NCI-H128 (cell line): ENCODE measurements around the gene GJA9.
"Not testable (repeated sequence)": the region's sequence is repeated elsewhere in the genome, so short reads cannot be mapped to it uniquely, and the experiment has no call there.

Experiments used
- DNase-seq: peaks from one replicate; lab custom pipeline; 2025; ENCODE audit not compliant: unreplicated experiment; lab: John Stamatoyannopoulos, UW

GJA9 gene

GRCh38 chr1:38881487-38881886 lies at the start of gene GJA9:
Gene GJA9, minus strand, starts transcription at chr1:38881587. Its CDS starts 5,489 bp downstream, at chr1:38876098.
- DNase-seq, result no peak

- DNase-seq, result no peak
Measured at GRCh38 chr1:38929476-38929875, 48.1 kb upstream of the GJA9 start.

DNA sequence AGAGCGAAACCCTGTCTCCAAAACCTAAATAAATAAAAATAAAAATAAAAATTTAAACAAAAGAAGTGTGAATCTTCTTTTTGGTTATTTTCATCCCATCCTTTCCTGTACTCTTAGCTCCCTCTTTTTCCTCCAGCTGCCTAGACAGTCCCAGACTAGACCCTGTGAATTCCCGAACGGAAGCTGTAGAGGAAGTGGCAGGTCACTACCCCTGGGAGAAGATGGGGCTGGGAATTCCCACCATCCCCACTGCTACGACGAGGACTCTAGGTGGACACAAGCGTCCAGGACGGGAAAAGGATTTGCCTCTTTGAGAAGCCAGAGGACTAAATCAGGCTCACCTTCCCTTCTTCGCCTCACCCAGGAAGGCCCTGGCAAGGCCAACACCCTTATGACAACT lies 47.7 kb upstream of the GJA9 start:
- no peak for DNase-seq

GRCh38 chr1:38926091-38926490 lies 44.7 kb upstream of the GJA9 start:
- DNase-seq, result no peak

GRCh38 chr1:38925391-38925790 lies 44.0 kb upstream of the GJA9 start:
- DNase-seq, result no peak

GRCh38 chr1:38923607-38924006 lies 42.2 kb upstream of the GJA9 start:
- DNase-seq, result no peak

GRCh38 chr1:38919130-38919529 lies 37.7 kb upstream of the GJA9 start:
- DNase-seq, result no peak

- no peak for DNase-seq
Measured at GRCh38 chr1:38918568-38918967, 37.2 kb upstream of the GJA9 start.

- no peak for DNase-seq
Measured at GRCh38 chr1:38917772-38918171, 36.4 kb upstream of the GJA9 start.

DNA sequence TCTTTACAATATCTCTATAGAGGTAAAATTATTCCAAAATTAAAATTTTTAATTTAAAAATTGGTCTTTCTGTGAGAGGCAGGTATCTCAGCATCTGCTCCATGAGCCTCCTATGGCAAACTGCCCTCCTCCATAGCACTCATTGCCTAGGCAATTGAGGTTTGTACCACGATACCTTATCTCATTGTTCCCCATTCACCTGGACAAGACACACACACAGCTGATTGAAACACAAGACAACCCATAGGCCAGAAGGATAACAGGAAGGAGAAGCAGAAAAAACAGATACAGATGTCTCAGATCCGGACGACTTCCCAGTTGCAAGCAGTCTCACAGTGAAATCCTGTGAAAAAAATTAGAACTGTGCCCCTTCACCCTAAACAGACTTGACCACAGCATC lies 36.0 kb upstream of the GJA9 start:
- no peak for DNase-seq

- DNase-seq, result no peak
Measured at GRCh38 chr1:38915352-38915948, 34.1 kb upstream of the GJA9 start.

DNA sequence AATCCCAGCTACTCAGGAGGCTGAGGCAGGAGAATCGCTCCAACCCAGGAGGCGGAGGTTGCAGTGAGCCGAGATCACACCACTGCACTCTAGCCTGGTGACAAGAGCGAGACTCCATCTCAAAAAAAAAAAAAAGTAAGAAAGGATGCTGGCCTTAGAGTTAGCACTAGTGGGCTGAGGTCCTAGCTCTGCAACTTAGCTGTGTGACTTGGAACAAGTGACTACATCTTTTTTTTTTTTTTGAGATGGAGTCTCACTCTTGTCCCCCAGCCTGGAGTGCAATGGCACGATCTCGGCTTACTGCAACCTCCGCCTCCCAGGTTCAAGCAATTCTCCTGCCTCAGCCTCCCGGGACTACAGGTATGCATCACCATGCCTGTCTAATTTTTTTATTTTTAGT lies 33.5 kb upstream of the GJA9 start:
- DNase-seq, result not testable (repeated sequence)

GRCh38 chr1:38908821-38909220 lies 27.4 kb upstream of the GJA9 start:
- DNase-seq, result no peak

- no peak for DNase-seq
Measured at GRCh38 chr1:38905985-38906384, 24.6 kb upstream of the GJA9 start.

DNA sequence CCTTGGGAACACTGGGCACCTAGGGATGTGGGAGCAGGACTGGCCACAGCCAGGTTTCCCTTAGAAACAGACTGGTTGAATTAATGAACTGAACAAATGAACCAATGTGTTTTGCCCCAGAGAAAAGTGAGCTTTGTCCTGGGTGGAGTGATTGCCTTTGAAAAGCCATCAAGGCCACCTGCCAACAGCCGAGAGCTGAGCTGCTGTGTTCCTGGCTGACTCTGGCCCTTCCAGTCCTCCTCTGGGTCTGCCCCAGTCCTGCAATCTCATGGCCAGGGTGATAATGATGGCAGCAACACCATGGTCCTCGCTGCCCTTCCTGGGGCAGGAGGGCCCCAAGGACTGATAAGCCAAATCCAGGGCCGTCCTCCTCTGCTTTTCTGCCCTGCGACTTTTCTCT lies 18.2 kb upstream of the GJA9 start:
- DNase-seq, result no peak

DNA sequence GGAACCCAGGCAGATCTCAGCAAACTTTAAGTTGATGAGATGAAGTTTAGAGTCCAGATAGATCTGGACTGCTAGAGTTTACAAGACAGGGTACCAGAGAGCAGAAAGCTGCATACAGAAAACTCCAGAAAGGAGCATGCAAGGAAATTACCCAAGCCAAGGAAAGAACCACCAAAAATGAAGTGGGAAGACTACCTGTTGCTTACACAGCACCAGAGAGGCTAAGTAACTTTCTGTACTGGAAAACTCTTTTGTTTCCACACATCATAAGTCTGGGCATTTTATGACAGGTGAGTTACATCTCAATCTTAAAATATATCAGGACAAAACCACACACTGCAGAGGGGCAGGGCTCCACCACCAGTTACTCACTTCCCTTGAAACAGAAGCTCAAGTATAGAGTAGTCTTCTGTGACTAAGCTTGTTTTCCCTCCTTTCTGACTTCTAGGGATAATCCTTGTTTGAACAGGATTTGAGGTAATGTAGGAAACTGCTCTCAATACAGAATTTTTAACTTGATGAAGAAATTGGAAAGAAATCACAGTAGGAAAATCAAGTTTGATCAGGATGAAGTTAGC lies 17.4 kb upstream of the GJA9 start:
- DNase-seq, result no peak

- no peak for DNase-seq
Measured at GRCh38 chr1:38896169-38896568, 14.8 kb upstream of the GJA9 start.

GRCh38 chr1:38892976-38893375 lies 11.6 kb upstream of the GJA9 start:
- no peak for DNase-seq

- DNase-seq, result no peak
Measured at GRCh38 chr1:38891753-38892152, 10.4 kb upstream of the GJA9 start.

DNA sequence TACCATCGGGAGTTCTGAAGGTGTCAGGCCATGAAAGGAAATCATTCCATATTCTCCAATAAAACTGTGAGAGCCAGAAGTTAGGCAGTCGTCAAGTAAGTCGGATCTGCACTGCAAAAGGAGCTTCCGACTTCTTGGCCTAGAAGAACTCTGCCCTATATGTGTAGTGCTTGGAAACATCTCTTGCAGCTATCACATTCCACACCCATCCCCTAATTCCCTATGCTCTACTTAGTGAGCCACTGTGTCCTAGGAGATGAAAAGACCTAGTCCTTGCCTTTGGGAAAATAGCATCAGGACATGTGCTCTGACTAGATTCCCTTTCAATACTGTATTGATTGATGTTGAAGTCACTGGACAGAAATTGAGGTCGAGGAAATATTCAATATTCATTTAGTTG lies 8.2 kb upstream of the GJA9 start:
- no peak for DNase-seq

GRCh38 chr1:38888423-38889333 lies 7.3 kb upstream of the GJA9 start:
- no peak for DNase-seq

DNA sequence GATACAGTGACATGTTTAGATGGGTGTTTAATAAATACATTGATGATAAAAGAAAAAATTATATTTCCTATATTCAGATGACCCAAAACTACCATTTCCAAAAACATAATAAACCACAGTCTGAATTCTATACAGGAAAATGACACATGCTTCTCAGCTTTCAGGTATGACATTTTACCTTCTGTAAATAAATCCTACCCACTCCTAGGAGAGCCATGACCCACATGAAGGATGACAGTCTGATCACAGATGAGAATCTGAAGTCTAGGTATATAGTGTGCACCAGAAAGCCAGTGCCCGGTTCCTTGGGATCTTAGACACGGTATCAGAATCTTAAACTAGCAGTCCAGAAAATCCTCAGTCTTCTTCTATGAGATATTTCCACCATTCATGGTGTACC lies 3.7 kb upstream of the GJA9 start:
- no peak for DNase-seq
